ENCODE measurements around the gene PIAS4.

Gene PIAS4

DNA sequence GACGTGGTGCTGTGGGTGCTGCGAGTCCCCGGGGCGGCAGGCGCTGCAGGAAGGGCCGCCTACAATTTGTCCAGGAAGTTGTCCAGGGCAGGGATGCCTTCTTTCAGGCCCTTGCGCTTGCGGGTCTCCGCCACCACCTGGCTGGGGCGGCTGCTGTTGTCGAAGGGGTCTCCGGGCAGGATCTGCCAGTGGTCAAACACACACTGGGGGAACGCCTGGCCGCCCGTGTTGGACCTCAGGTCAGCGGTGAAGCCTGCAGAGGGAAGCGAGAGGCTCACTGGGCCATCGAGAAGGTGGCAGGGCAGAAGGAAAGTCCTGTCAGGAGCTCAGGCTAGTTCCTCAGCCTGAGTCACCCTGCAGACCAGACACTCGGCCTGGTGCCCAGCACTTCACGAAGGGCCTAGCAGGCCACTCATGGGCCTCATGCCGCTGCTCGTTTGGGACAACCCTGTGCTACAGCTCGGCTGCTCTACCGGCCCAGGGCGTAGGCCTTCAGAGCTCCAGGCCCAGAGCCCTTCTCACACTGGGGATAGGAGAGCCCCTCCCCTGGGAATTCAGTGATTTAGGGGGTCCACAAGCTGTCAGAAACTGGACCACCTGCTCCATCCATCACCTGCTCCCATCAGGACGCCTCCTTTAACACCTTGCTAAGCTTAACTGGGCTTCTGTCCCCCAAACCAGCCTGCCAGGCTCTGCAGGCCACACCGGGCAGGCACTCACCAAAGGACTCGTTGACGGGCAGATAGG lies 30.9 kb upstream of the PIAS4 start:
- DNase-seq (ENCODE audit: low read depth in 2 of 2) = no peak

DNA sequence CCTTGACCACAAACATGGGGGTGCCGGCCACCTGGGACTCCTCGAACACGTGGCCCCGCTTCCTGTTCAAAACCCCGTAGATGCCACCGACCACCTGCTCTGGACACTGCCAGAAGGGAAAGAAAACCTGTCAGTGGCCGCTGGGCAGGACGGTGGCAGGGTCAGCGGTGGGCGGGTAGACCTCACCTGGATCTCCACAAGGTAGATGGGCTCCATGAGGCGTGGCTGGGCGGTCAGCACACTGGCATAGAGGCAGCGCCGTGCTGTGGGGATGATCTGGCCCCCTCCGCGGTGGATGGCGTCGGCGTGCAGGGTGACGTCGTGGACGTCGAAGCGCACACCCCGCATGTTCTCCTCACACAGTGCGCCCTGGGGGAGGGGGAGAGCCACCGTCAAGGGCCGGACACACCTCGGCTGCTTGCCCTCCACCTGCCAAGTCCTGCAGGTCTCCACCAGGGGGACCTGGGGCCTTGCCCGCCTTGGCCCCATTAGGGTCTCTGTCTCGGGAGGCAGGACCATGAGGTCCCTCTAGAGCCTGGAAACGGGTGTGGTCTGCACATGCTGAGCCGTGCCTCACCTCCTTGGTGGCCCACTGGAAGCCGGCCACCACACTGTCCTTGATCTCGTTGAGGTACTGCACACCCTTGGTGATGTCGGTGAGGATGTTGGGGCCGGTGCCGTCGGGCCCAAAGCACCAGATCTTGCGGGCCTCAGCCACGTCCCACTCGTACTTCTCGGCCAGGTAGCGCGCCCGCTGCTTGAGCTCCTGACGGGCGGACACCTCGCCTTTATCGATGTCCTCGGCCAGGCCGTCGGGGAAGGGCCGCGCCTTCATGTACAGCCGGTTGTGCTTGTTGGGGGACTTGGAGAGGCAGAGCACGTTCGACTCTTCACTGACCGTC lies 30.0 kb upstream of the PIAS4 start:
- DNase-seq (ENCODE audit: low read depth in 2 of 2) = no peak

DNA sequence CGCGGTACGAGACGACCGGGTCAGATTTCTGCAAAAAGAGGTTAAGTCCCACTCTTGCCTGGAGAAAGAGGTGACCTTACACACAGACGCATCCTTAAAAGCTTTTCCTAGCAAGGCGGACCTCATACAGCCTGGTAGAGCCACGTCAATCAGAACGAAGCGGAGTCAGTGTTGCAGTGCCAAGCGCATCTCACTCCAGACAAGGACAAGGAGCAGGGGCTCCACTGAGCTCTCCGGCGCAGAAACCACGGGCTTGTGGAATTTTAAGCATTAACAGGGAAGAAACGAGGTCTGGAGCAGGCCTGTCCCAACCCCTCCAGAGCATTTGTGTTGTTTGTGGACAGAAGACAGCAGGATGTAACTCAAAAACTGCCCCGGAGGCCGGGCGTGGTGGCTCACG lies 29.4 kb upstream of the PIAS4 start:
- no peak for DNase-seq (ENCODE audit: low read depth in 2 of 2)

DNA sequence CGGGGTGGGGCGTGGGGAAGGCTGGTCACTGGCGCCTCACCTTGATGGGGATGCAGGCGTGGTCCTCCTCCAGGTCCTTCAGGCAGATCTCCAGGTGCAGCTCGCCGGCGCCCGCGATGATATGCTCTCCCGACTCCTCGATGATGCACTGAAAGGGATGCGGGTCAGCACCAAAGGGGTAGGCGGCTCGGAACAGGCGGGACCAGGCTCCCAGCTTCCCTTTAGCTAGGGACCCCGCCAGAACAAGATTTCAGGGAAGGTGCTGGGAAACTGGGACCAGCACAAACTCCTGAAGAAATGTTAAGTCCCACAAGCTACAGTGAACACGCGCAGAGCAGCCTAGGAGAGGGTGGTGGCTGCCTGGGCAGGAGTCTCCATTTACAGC lies 28.3 kb upstream of the PIAS4 start:
- no peak for DNase-seq (ENCODE audit: low read depth in 2 of 2)

DNA sequence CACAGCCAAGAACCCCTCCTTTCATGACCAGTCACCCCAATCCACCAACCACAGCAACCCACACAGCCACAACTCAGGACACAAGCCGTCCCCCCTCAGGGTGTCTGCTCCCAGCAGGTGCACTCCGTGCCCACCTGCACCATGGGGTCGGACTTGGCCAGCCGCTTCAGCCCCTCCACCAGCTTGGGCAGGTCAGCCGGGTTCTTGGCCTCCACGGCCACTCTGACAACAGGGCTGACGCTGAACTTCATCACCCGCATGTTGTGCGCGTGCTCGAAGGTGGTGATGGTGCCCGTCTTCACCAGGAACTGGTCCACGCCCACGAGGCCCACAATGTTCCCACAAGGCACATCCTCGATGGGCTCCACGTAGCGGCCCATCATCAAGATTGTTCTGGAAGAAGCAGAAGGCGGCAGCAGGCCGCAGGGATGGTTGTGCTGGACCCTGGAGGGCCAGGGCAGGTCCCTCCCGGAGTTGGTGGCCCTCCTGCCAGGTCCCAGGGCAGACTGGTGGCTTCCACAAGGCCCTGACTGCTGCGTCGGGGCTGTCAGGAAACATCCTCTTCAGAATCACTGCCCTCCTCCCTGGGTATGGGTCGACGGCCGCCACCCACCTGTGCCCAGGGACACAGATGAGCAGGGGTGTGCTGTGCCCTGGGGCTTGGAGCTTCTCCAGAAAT lies 27.7 kb upstream of the PIAS4 start:
- DNase-seq (ENCODE audit: low read depth in 2 of 2) = no peak

DNA sequence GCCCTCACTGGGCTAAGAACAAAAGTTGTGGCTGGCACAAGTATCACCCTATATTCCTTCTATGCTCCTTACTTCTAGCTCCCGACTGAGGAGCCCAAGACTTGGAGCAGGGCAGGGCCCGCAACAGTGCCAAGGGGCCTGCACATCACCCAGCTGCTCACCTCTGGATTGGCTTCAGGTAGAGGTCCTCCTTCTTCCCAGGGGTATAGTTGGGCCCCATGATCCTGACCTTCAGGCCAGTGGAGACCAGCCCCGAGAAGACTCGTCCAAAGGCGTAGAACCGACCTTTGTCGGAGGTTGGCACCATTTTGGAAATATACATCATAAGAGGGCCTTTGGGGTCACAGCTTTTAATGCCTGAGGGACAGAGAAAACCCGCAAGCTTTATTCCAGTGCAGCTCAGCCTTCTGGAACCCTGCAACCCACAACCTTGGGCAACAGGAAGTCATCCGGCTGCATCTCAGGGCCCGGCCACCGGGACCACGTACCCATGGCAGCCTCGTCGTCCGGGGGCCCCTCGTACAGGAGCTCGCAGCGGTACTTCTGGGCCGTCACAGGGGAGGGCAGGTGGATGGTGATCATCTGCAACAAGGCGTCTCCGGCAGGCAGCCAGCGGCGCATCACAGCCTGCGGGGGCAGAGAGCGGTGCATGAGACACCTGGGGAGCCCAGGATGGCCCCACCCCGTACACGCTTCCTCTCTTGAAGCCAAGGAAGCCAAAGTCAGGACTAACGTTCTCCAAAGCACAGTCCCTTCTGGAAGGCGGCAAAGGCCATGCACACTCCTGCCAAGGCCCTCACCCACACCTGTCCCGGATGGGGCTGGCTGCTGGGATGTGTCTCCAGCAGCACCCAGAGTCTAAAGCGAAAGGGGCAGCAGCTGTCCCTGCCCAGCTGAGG lies 26.9 kb upstream of the PIAS4 start:
- no peak for DNase-seq (ENCODE audit: low read depth in 2 of 2)

DNA sequence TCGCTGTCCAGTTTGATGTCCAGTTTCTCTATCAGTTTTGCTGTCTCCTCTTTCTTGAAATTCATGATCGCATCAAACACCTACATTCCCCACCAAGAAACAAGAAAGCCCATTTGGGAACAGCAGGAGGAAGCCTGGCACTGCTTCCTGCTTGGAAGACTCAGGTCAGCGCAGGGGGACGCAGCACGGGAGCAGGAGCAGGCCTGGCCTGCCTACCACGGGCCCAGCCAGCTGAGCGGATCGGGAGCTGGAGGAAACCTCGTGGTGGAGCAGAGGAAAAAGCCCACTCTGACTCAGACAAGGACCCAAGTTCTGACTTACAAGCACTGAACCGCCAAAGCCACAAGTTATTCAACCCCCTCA lies 26.2 kb upstream of the PIAS4 start:
- DNase-seq (ENCODE audit: low read depth in 2 of 2) = no peak

DNA sequence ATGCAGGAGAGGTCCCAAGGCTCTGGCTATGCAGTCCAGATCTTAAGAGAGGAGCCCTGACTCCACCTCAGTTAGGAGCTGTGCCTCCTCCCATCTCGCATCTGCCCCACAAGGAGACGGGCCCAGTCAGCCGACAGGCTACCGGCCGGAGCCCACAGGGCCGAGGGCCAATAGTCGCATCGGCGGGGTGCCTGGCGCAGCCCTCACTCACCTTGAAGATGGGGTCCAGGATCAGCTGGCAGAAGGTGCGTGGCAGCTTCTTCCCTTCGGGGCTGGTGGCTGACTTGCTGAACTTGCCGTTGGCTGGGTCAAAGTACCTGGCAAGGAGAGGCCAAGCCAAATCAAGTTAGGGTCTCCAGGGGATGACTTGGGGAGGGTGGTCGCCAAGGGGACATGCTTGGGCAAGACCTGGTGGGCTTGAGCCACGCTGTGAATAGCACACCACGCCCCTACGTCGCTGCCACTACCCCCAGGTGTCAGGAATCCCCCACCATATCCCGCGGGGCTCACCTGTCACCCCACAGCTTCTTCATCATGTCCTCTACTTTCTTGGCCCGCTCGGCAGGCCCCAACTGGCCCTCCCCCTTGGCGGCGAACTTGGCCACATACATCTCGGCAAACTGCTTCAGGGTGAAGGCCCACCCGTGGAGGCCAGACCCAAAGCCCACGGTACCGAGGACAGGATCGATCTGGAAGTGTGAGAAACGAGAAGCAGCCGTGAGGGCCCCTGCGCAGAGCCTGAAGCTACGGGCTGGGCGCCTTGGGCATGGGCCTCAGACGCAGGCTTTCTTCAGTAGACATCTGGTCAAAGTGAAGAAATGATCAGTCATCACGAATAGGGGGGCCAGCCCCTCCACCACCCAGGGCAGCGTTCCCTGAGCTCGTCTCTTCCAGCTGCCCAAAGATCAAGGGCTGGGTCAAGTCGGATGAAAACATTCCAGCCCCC lies 25.5 kb upstream of the PIAS4 start:
- DNase-seq (ENCODE audit: low read depth in 2 of 2) = no peak

DNA sequence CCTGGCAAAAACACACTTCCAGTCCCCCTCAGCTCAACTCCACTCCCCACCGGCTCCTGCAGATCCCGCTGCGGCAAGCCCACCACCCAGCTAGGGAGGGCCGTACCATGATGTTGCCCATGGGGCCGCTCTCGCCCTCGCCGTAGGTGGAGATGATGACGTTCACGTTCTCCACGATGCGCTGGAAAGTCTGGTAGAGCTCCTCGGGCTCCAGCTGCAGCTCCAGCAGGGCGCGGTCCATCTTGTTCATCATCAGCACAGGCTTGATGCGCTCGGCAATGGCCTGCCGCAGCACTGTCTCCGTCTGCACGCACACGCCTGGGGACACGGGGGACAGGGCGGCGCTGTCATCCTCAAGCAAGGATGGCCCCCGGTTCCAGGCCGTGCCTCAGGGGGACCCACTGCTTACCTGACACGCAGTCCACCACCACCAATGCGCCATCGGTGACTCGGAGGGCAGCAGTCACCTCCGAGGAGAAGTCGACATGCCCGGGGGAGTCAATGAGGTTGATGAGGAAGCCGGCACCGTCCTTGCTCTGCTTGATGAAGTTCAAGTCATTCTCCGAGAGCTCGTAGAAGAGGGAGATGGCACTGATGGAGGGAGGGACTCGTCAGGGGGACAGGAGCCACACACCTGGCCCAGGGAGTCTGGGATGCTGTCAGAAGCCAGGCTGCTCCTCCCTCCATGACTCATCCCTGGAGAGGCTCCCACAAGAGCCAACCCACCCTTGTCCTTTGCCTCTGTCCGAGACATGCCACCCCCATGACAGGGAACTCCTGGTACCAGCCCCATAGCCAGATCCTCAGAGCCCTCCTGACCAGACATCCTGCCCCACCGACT lies 24.6 kb upstream of the PIAS4 start:
- DNase-seq (ENCODE audit: low read depth in 2 of 2) = no peak

DNA sequence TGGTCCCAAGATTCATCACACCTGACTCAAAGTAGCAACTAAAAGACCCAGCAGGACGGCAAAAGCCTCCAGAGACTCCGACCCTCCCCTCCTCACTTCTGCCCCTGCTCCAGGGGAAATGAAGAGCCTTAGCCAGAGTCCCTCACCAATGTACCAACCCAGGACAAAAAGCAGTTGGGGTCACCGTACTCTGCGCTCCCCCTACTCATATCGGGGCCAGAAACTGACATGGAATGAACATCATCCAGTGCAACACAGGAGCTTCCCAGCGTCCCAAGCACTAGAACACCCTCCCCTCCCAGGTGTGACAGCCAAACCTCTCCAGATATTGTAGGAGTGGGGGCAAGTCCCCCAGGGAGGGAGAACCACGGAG lies 24.0 kb upstream of the PIAS4 start:
- no peak for DNase-seq (ENCODE audit: low read depth in 2 of 2)

DNA sequence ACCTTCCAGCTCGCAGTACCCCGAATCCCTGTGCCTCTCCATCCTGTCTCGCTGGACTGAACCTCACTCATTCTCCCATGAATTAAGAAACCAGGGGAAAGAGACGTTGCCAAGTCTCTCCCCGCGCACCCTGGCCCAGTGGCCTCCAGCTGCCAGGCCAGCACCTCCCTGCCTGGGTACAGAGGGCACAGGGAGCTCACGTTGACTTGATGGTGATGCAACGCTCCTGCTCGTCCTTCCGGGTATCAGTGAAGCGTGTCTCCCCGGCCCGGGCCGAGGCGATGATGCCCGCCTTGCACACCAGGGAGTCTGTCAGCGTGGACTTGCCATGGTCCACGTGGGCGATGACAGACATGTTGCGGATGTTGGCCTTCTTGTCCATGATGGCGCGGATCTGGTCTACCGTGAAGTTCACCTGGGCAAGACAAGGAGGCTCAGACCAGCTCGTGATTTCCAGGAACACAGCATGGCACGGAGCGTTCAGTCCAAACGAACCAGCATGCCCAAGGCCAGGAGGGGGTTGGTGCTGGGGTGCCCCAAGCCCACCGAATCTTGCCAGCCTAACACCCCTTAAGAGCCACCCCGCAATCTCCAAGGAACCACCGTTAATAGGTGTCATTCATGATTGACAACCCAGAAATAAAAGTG lies 23.5 kb upstream of the PIAS4 start:
- no peak for DNase-seq (ENCODE audit: low read depth in 2 of 2)

DNA sequence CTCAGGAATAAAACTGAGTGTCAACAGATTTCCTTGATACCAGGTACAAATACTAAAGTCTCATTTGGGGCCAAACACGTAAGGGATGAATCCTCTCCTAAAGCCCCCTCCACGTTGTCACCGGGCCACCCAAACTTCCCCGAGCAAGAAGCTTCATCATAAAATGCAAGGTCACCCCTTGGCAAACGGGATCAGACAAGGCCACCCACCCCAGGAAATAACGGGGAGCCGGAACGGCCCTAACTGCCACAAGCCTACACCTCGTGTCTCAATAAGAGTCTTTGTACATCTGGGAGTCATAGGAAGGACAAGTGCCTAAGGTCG lies 23.0 kb upstream of the PIAS4 start:
- DNase-seq (ENCODE audit: low read depth in 2 of 2) = no peak

DNA sequence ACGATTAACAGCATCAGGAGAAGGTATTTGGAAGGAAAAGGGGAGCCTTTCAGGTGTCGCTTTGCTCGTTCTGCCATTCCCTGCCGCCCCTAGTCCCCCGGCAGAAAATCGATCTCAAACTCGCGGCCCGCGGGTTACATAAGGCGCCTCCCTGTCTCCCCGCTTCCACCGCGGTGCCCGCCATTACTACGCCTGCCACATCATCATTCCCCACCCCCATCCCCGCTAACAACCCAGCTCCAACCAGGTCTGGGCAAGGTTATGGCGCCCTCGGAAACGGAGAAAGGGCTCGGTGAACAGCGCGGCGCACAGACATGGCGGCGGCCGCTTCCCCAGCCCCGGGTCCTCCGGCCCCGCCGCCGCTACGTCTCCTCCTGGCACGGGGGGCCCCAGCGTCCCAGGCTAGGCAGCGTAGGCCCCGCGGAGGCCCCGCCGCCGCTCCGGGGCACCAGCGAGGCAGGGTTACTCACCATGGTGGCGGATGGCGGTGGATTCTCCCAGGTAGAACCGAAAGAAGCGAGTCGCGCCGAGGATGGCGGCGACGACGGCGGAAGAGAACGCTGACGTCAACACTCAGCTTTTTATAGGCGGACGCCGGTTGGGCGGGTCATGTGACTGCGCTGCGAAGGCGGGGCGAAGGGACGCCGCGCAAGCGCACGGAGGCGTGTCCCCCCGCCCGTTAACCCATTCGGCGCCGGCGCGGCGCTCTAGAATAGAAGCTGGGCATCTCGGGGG lies 22.5 kb upstream of the PIAS4 start, which contains the start of gene EEF2:
Gene EEF2, minus strand, starts transcription at position 556 of the 735 bp plus-strand sequence. Its CDS starts 83 bp downstream, at position 473.
- peak; percentile 83 to 84 for DNase-seq (ENCODE audit: low read depth in 2 of 2)

DNA sequence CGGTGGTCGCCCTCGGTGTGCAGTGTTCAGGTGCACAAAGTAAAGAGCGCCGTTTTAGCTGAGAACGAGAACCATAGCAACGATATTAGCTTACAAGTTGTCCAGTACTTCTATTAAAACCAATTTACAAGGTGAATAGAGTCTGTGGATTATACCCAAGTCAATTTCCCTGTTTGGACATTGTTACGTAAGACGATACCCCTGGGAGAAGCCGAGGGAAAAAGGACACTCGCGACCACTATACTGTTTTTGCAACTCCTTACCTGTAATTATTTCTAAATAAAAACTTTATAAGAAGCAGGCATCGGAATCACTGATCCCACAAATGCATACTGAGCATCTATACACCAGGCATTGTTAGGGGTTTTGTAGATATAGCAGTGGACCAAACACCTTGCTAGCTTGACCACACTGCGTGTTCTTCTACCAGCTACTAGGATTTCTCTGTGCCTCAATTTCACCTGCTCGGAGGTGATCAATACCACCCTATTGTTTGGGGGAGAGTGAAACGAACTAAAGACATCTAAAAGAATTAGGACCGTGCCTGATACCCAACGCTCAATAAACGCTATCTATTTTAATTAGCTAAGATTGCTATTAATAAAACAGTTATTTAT lies 21.8 kb upstream of the PIAS4 start:
- DNase-seq (ENCODE audit: low read depth in 2 of 2) = no peak

DNA sequence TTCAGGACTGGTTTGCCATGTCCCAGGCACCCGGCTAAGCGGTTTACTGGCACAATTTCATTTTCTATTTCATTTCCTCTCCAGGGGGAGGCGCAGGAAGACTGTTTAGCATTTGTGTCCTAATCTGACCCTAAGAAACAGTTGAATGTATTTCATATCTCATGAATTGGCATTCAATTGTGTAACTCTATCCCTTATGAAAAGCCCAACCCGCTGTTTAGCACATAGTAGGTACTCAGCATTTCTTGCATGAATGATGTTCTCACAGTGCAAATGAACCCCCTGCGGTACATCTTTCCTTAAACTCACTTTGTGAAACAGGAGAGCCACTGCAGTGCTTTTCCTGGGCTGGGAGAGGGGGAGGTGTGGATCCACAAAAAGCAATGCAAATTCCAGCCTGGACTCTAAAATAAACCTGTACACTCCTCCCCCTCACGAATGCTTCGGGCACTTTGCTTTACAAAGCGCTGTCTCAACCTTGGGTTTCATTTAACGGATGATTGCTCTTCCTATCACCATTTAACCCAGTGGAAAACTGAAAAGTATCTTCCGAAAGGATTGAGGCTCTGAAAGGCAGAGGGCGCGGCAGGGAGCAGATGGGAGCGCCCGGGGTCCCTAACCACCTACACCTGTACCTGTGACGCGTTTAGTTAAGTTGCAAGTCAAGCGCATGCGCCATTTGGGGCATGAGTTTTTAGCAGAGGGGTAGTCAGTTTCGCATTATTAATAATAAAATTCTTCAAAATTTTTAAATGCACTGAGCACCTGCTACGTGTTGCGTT lies 21.1 kb upstream of the PIAS4 start:
- peak in 1 of 2 donors; percentile 28 for DNase-seq (ENCODE audit: low read depth in 2 of 2)

DNA sequence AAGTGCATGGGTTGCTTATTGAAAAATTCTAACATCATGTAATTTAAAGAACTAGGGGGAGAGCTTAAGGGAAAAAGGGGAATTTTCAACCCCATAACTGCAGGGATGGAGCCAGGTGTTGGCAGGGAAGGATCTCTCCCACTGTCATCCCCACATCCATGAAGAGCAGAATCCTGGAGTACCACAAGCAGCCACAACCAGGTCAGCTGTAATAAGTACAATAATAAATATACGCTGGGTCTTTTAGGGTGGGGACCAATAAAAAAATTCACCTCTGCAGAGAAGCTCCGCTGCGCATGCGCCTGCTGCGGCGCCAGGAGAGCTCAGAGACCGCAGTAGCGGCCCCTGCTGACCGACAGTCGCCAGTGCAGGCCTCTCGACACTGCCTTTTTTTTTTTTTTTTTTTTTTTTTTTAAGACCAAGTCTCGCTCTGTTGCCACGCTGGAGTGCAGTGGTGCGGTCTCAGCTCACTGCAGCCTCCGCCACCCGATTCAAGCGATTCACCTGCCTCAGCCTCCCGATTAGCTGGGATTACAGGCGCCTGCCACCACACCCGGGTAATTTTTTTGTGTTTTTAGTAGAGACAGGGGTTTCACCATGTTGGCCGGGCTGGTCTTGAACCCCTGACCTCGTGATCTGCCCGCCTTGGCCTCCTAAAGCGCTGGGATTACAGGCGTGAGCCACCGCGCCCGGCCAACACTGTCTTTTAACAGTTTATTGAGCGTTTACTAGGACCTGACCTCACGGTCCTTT lies 19.7 kb upstream of the PIAS4 start:
- DNase-seq (ENCODE audit: low read depth in 2 of 2) = peak; percentile 75 to 83

DNA sequence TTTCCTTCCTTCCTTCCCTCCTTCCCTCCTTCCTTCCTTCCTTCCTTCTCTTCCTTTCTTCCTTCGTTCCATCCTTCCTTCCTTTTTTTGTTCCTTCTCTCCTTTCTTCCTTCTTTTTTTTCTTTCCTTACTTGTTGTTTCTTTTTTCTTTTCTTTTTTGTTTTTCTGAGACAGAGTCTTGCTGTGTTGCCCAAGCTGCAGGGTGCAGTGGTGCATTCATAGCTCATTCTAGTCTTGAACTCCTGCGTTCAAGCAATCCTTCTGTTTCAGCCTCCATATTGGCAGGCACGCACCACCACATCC lies 16.8 kb upstream of the PIAS4 start:
- no peak for DNase-seq (ENCODE audit: low read depth in 2 of 2)
